Progenitor cell of endocrine pancreas (in vitro differentiated cells): ENCODE results near the gene NCDN. TPM values are rescaled to one million over a fixed set of nuclear protein-coding genes. Genes with fewer than 3 reads are reported as not detected.

ENCODE experiments used
- DNase-seq: peaks from one replicate; pipeline ENCODE4 v3.0.0; 2021; ENCODE audit warnings: low spot score; ENCODE audit not compliant: unreplicated experiment
- H3K27ac Mint-ChIP-seq: 2 replicates; pipeline ENCODE4 v1.8.0; 2021; ENCODE audit warnings: mild to moderate bottlenecking, moderate library complexity, mixed read lengths
- H3K27me3 Mint-ChIP-seq: 2 replicates; pipeline ENCODE4 v1.8.0; 2021; ENCODE audit warnings: mixed read lengths
- H3K36me3 Mint-ChIP-seq: 2 replicates; pipeline ENCODE4 v1.8.0; 2022; ENCODE audit warnings: mixed read lengths; ENCODE audit not compliant: insufficient read depth
- H3K4me1 Mint-ChIP-seq: 2 replicates; pipeline ENCODE4 v1.8.0; 2021; ENCODE audit warnings: low read depth, mixed read lengths
- H3K4me3 Mint-ChIP-seq: 2 replicates; pipeline ENCODE4 v1.8.0; 2021; ENCODE audit warnings: low read depth, mild to moderate bottlenecking, moderate library complexity, mixed read lengths
- H3K9me3 Mint-ChIP-seq: 2 replicates; pipeline ENCODE4 v1.8.0; 2021; ENCODE audit warnings: low read depth, mixed read lengths
- total RNA-seq: library from RNA; stranded (reverse); gene quantifications from 2 replicates; pipeline ENCODE4 v1.2.1, GENCODE V29; 2021
- TF ChIP-seq, protein P1 (sequence below): fragments of 200-600 bp; sonication (generic); IDR thresholded peaks from one replicate; pipeline ENCODE4 v1.5.0; 2021; ENCODE audit warnings: antibody characterized with exemption, mild to moderate bottlenecking; ENCODE audit not compliant: unreplicated experiment

The NCDN gene
- total RNA-seq, 1 donor from 2014 or later, result 25.3 TPM

DNA sequence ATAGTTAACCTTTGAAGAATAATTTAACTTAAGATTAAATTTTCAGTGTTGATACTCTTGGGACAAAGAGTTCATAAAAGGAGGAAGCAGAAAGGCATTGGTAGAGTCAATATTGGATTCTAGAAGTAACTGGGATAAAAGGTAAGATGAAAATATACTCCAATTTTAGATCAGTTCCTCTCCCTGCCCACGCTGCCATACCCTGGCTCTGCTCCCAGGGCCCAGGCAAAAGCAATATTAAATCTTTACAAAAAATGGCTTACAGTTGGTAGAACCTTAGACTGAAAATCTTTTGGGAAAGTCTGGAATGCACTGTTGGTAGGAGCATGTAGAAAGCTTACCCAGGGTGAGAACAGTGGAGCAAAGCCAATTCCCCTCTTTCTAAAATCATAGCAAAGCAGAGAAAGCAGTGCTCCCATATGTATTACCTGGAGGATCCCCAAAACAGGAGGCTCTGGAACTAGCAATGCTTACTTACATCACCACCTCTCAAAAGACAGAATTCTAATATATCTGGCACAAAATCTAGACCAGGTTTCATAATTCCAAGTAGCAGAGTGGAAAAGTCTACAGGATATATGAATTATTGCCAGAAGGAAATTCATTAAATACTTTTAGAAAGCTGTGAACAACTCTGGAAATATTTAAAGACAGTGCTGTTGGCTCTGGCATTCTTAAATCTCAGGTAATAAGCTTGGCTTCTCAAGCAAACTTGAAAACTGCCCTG, 24.9 kb upstream of the NCDN start:
- TF ChIP-seq, protein P1, sequence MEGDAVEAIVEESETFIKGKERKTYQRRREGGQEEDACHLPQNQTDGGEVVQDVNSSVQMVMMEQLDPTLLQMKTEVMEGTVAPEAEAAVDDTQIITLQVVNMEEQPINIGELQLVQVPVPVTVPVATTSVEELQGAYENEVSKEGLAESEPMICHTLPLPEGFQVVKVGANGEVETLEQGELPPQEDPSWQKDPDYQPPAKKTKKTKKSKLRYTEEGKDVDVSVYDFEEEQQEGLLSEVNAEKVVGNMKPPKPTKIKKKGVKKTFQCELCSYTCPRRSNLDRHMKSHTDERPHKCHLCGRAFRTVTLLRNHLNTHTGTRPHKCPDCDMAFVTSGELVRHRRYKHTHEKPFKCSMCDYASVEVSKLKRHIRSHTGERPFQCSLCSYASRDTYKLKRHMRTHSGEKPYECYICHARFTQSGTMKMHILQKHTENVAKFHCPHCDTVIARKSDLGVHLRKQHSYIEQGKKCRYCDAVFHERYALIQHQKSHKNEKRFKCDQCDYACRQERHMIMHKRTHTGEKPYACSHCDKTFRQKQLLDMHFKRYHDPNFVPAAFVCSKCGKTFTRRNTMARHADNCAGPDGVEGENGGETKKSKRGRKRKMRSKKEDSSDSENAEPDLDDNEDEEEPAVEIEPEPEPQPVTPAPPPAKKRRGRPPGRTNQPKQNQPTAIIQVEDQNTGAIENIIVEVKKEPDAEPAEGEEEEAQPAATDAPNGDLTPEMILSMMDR, result no peak
- Mint-ChIP-seq H3K4me3 (no peak overlapping the region), H3K9me3 (peaks cover 25% of the 10 kb centered on the region), H3K27me3 (no peaks in the 10 kb centered on the region), H3K36me3 (peaks cover 39% of the 10 kb centered on the region), H3K27ac (no peak overlapping the region), H3K4me1 (peaks cover 1% of the 10 kb centered on the region)
- no peak for DNase-seq

DNA sequence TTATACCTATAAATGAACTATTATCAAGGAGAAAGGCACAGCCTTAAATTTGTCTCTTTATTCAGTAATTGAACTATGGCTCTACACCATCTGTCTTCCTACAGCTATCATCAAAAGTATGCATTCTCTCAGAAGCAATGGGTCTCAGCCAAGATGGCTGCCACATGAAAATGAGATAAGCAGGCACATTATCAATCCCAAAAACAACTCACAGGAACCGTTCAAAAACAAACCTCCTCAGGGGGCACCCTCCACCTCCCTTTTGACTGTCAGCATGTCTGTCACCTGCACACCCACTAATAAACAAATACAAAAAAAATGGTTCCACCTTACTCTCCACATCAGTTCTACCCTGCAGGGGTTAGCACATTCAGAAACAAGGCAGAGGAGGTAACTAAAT, 24.0 kb upstream of the NCDN start:
- Mint-ChIP-seq H3K4me3 (no peak overlapping the region), H3K9me3 (peaks cover 18% of the 10 kb centered on the region), H3K4me1 (peaks cover 1% of the 10 kb centered on the region), H3K27ac (no peak overlapping the region), H3K36me3 (peaks cover 33% of the 10 kb centered on the region), H3K27me3 (no peaks in the 10 kb centered on the region)
- no peak for DNase-seq
- TF ChIP-seq, protein P1, result no peak

DNA sequence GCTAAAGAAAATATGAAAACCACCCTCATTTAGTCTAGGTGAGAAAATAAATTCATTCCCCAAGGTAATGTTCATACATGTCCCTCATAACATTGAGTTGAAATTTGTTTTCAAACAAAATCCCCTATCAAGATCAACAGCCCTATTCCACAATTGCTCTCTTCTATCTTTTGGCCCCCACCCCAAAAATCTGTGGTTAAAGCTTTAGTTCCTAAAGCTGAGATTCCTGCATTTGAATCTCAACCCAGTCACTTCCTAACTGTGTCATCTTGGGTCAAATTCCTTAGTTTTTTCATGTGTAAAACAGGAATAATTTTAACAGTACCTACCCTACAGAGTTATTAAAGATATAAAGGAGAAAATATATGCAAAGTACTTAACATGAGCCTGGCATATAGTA, 22.4 kb upstream of the NCDN start:
- H3K4me1 Mint-ChIP-seq, result peaks cover 7% of the 10 kb centered on the region
- no peak for DNase-seq
- no peak overlapping the region for H3K27ac Mint-ChIP-seq
- no peaks in the 10 kb centered on the region for H3K27me3 Mint-ChIP-seq
- TF ChIP-seq, protein P1, result no peak
- peaks cover 5% of the 10 kb centered on the region for H3K9me3 Mint-ChIP-seq
- H3K4me3 Mint-ChIP-seq, result no peak overlapping the region
- H3K36me3 Mint-ChIP-seq, result peaks cover 18% of the 10 kb centered on the region

DNA sequence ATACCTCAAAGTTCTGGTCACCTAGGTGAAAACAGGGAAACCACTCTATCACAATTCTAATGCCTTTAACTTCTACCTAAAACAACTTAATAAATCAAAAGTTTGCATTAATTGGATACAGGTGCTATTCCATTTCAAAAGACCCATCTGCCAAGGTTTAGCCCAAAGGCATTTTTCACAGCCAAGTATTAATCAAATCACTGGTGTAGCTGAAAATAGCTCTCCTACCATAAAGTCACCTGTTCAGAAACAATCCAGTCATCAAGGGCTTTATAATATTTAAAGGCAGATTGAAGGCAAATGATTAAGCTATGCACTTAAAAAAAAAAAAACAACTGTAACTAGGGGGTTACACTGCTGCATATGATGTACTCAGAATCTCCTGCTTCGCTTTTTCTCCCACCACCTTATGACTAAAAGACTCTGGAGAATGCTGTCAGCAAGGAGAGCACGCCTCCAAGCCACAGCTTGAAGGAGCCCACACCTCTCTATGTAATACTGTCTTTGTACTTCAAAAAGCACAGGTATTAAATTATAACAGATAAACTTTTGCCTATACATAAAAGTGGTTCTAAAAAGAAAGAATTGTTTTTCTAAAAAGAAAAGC, 20.9 kb upstream of the NCDN start:
- Mint-ChIP-seq H3K4me1 (peaks cover 7% of the 10 kb centered on the region), H3K9me3 (no peaks in the 10 kb centered on the region), H3K4me3 (no peak overlapping the region), H3K27ac (no peak overlapping the region), H3K27me3 (no peaks in the 10 kb centered on the region), H3K36me3 (peaks cover 12% of the 10 kb centered on the region)
- TF ChIP-seq, protein P1, result no peak
- DNase-seq, result no peak

DNA sequence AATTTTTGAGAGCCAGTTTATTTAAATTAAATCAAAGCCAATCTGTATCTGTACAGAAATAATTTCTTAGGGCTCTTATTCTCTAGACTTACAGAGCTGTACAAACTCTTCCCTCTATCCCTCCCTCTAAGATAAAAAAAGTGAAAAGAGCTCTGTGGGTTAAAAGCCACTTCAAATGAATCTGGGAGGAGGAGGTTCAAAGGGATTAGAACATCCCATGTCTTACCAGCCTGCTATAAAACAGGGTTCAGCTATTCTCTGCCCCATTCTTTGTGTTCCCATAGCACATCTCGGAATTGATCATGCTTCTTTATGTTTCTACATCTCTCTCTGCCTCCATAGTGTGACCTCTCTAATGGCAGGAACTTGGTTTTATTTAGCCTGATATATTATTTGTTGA, 19.8 kb upstream of the NCDN start:
- Mint-ChIP-seq H3K4me3 (no peak overlapping the region), H3K9me3 (no peaks in the 10 kb centered on the region), H3K4me1 (peaks cover 7% of the 10 kb centered on the region), H3K27me3 (no peaks in the 10 kb centered on the region), H3K27ac (no peak overlapping the region), H3K36me3 (peaks cover 9% of the 10 kb centered on the region)
- DNase-seq, result no peak
- TF ChIP-seq, protein P1, result no peak
